Measurements from ENCODE around the gene ITPK1. TPM values are rescaled to one million over a fixed set of nuclear protein-coding genes. Genes with fewer than 3 reads are reported as not detected.
A peak's percentile ranks its signal among the peaks of the same experiment; 100 is the strongest.

ITPK1 gene
- polyA plus RNA-seq, 1 donor from 2014 or later, result 43.1 TPM

DNA sequence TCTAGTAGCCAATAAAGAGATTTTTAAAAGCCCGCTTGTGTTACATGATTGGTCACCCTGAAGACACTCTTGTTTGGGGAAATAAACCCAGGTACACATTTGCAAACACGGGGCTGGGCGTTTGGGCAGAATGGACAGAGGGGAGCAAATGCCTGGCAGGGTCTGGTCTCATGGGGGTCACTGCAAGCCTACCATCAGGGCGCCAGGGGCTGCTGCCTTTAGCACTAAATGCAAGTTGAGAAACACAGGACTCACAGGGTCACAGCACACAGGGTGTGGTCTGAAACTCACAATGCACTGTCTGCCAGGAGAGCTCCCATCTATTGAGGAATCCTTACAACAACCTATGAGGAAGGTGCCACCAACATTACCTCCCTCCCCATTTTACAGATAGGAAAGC, 130.2 kb downstream of the ITPK1 start:
- peaks cover 0 to 6% (median 5%) of the 10 kb centered on the region in 3 donors for H3K4me1 Mint-ChIP-seq
- peak overlapping the region in 1 of 4 donors; percentile 36 for H3K4me3 Mint-ChIP-seq
- no peak overlapping the region for H3K27ac Mint-ChIP-seq
- H3K27me3 Mint-ChIP-seq, result no peaks in the 10 kb centered on the region
- H3K9me3 Mint-ChIP-seq, result peaks cover 0 to 3% (median 0%) of the 10 kb centered on the region in 3 donors
- H3K36me3 Mint-ChIP-seq, result peaks cover 19% of the 10 kb centered on the region

DNA sequence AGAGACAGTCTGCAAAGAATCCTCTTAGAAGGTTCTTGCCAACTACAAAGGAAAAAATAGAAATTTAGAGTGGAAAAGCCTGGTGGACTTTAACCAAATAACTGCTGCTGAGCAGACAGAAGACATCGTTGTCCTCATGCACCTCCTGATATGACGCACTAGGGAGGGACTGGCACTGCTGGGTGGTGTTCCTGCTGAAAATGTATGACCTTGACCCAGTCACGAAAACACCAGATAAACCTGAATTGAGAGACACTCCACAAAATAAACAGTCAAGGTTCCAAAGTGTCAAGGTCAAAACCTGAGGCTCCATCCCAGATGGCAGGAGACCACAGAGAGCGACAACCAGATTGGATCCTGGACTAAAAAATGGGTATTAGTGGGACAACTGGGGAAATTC, 130.8 kb downstream of the ITPK1 start:
- peaks cover 0 to 3% (median 1%) of the 10 kb centered on the region in 3 donors for H3K9me3 Mint-ChIP-seq
- H3K36me3 Mint-ChIP-seq, result peaks cover 19% of the 10 kb centered on the region
- no peaks in the 10 kb centered on the region for H3K27me3 Mint-ChIP-seq
- peak overlapping the region in 1 of 3 donors; percentile 3 for H3K27ac Mint-ChIP-seq
- peaks cover 0 to 6% (median 5%) of the 10 kb centered on the region in 3 donors for H3K4me1 Mint-ChIP-seq
- no peak overlapping the region for H3K4me3 Mint-ChIP-seq

- no peaks in the 10 kb centered on the region for H3K27me3 Mint-ChIP-seq
- peaks cover 24% of the 10 kb centered on the region for H3K36me3 Mint-ChIP-seq
- H3K9me3 Mint-ChIP-seq, result peaks cover 2 to 8% (median 6%) of the 10 kb centered on the region in 3 donors
- H3K4me3 Mint-ChIP-seq, result no peak overlapping the region
- peak overlapping the region in 1 of 3 donors; percentile 3 for H3K27ac Mint-ChIP-seq
- H3K4me1 Mint-ChIP-seq, result peaks cover 2 to 10% (median 8%) of the 10 kb centered on the region in 3 donors
Measured at GRCh38 chr14:92984082-92984788, 131.5 kb downstream of the ITPK1 start.

DNA sequence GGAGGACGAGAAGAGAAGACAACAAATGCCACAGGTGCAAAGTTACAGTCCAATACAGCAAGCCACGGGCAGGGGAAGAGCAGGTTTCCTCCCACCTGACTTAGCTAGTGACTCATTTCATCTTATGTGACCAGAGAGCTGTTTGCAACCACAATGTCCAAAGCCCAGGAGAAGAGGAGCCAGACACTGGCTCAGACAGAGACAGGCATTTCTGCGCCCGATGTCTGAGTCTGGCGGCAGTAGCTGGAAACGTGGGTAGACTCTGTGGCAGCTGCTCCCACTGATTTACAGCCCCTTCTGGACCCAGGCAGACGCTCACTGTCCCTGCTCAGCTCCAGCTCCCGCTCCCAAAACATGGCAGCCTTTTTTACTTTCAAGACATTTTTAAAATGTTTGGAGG, 132.8 kb downstream of the ITPK1 start:
- H3K27ac Mint-ChIP-seq, result peak overlapping the region in 1 of 3 donors; percentile 59
- H3K36me3 Mint-ChIP-seq, result peaks cover 28% of the 10 kb centered on the region
- peaks cover 8 to 13% (median 10%) of the 10 kb centered on the region in 3 donors for H3K9me3 Mint-ChIP-seq
- H3K4me3 Mint-ChIP-seq, result no peak overlapping the region
- H3K4me1 Mint-ChIP-seq, result peaks cover 2 to 11% (median 8%) of the 10 kb centered on the region in 3 donors
- no peaks in the 10 kb centered on the region for H3K27me3 Mint-ChIP-seq

- peaks cover 2 to 13% (median 8%) of the 10 kb centered on the region in 3 donors for H3K4me1 Mint-ChIP-seq
- peaks cover 14 to 26% (median 18%) of the 10 kb centered on the region in 3 donors for H3K9me3 Mint-ChIP-seq
- H3K27ac Mint-ChIP-seq, result peak overlapping the region in 1 of 3 donors; percentile 53
- no peaks in the 10 kb centered on the region for H3K27me3 Mint-ChIP-seq
- H3K4me3 Mint-ChIP-seq, result no peak overlapping the region
- H3K36me3 Mint-ChIP-seq, result peaks cover 29% of the 10 kb centered on the region
Measured at GRCh38 chr14:92981726-92982125, 134.0 kb downstream of the ITPK1 start.

GRCh38 chr14:92980866-92981265, 134.9 kb downstream of the ITPK1 start:
- H3K36me3 Mint-ChIP-seq, result peaks cover 32% of the 10 kb centered on the region
- H3K4me3 Mint-ChIP-seq, result peak overlapping the region in 2 of 4 donors; percentile 37 to 73
- no peaks in the 10 kb centered on the region for H3K27me3 Mint-ChIP-seq
- H3K27ac Mint-ChIP-seq, result no peak overlapping the region
- peaks cover 2 to 9% (median 8%) of the 10 kb centered on the region in 3 donors for H3K4me1 Mint-ChIP-seq
- peaks cover 16 to 26% (median 18%) of the 10 kb centered on the region in 3 donors for H3K9me3 Mint-ChIP-seq

GRCh38 chr14:92978229-92979021, 137.3 kb downstream of the ITPK1 start:
- H3K27me3 Mint-ChIP-seq, result no peaks in the 10 kb centered on the region
- peaks cover 16 to 26% (median 18%) of the 10 kb centered on the region in 3 donors for H3K9me3 Mint-ChIP-seq

GRCh38 chr14:92976268-92976667, 139.5 kb downstream of the ITPK1 start:
- Mint-ChIP-seq H3K27me3 (no peaks in the 10 kb centered on the region), H3K36me3 (peaks cover 18% of the 10 kb centered on the region), H3K4me3 (no peak overlapping the region), H3K9me3 (peaks cover 16 to 26% (median 18%) of the 10 kb centered on the region in 3 donors), H3K27ac (no peak overlapping the region), H3K4me1 (peaks cover 2 to 8% (median 3%) of the 10 kb centered on the region in 3 donors)

More at GRCh38 chr14:92978229-92979021, 137.3 kb downstream of the ITPK1 start:
- Mint-ChIP-seq H3K4me1 (peaks cover 2 to 8% (median 2%) of the 10 kb centered on the region in 3 donors), H3K4me3 (peak overlapping the region in 1 of 4 donors; percentile 5), H3K36me3 (peaks cover 23% of the 10 kb centered on the region), H3K27ac (no peak overlapping the region)

DNA sequence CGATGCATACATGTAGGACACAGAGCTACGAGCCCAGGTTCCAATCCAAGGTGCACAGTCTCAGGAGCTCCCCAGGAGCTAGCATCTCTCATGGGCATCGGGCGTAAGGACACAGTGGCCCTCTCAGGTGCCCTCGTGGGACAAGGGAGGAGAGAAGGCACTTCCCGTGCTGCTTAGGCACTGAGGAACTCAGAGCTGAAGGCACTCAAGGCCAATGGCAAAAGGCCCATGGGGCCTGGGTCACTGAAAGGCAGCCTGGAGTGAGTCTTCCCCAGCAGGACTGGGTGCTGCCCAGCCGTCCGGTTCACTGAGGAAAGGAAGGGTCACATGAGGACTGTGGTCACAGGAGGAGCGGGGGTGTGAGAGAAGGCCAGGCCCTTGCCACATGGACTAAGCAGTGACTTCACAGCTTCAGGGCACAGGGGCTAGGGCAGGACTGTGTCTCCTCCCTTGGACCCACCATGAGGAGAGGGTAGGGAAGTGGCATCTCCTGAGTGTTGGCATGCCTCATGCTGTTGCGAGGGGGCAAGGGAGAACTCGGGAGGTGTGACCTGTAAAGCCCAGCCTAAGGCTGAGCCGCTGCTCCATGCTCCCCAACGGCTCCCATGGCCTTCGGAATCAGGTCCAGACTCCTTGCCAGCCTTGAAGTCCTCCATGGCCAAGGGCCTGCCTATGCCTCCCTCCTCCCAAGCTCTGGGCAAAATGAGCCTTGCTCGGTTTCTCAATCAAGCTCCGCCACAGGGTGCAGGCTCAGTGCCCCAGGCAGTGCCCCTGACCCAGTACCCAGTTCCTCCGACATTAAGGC, 141.0 kb downstream of the ITPK1 start:
- Mint-ChIP-seq H3K4me3 (no peak overlapping the region), H3K9me3 (peaks cover 16 to 22% (median 16%) of the 10 kb centered on the region in 3 donors), H3K4me1 (peaks cover 2 to 8% (median 5%) of the 10 kb centered on the region in 3 donors), H3K36me3 (peaks cover 17% of the 10 kb centered on the region), H3K27ac (peak overlapping the region in 1 of 3 donors; percentile 14), H3K27me3 (no peaks in the 10 kb centered on the region)

GRCh38 chr14:92973798-92974372, 141.8 kb downstream of the ITPK1 start:
- H3K4me3 Mint-ChIP-seq, result no peak overlapping the region
- peaks cover 10 to 15% (median 12%) of the 10 kb centered on the region in 3 donors for H3K9me3 Mint-ChIP-seq
- H3K4me1 Mint-ChIP-seq, result peaks cover 0 to 4% (median 3%) of the 10 kb centered on the region in 3 donors
- H3K27ac Mint-ChIP-seq, result peak overlapping the region in 1 of 3 donors; percentile 14
- H3K27me3 Mint-ChIP-seq, result no peaks in the 10 kb centered on the region
- peaks cover 12% of the 10 kb centered on the region for H3K36me3 Mint-ChIP-seq

DNA sequence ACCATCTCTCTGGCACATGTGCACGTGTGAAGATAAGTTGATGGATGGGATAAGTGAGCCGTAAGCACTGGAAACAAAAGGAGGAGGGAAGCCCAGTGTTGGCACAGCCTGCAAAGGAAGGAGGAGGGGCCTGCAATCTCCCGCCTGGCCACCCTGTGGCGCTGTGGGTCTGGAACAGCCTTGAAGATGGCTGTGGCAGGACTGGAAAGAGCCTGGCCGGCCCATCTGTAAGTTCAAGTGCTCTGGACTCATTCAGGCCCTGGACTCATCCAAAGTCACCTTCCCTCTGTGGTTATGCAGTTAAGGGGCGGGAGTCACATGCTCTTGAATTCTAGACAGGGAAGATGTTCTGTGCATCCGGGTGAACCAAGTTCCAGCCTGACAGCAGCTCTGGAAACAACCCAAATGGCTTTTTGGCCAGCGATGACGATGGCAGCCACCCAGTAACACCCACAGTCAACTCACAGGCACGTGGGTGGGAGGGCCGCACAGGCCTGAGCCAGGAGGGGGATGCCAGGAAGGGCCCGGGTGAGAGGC, 142.4 kb downstream of the ITPK1 start:
- Mint-ChIP-seq H3K27ac (peak overlapping the region in 2 of 3 donors; percentile 38 to 91), H3K36me3 (peaks cover 12% of the 10 kb centered on the region), H3K9me3 (peaks cover 10 to 15% (median 12%) of the 10 kb centered on the region in 3 donors), H3K4me3 (no peak overlapping the region), H3K27me3 (no peaks in the 10 kb centered on the region), H3K4me1 (peaks cover 0 to 5% (median 3%) of the 10 kb centered on the region in 3 donors)

DNA sequence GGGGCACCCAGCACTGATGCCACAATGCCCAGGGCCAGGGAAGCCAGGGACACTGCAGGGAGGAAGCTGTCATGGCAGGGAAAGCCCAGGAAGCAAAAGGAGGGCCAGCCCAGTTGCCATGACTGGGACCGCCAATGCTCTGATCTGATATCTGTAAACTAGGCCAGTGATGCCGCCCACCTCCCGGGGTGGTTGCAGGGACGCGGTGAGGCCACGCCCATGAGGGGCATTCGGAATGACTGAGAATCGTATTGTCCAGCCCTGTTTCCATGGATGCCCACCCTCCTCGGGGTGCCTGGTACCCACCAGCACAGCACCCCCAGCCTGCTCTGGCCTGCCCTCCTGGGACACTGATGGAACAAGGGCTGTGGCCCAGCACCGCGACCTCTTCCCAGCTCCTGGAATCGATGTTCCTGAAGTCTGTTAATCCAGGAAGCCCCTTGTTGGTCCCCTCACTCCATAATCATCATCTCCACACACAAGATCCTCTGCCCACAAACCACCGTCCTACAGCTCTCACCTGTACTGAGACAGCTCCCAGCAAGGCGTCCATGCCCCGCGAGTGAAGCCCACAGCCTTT, 144.0 kb downstream of the ITPK1 start:
- H3K36me3 Mint-ChIP-seq, result peaks cover 7% of the 10 kb centered on the region
- H3K27ac Mint-ChIP-seq, result no peak overlapping the region

GRCh38 chr14:92970271-92970670, 145.5 kb downstream of the ITPK1 start:
- peaks cover 0 to 6% (median 3%) of the 10 kb centered on the region in 3 donors for H3K9me3 Mint-ChIP-seq
- H3K4me1 Mint-ChIP-seq, result peaks cover 6 to 12% (median 7%) of the 10 kb centered on the region in 3 donors
- peaks cover 4% of the 10 kb centered on the region for H3K36me3 Mint-ChIP-seq
- H3K27ac Mint-ChIP-seq, result no peak overlapping the region
- no peaks in the 10 kb centered on the region for H3K27me3 Mint-ChIP-seq
- H3K4me3 Mint-ChIP-seq, result no peak overlapping the region

More for the DNA sequence above, 144.0 kb downstream of the ITPK1 start:
- Mint-ChIP-seq H3K4me3 (no peak overlapping the region), H3K4me1 (peaks cover 5 to 12% (median 5%) of the 10 kb centered on the region in 3 donors), H3K27me3 (no peaks in the 10 kb centered on the region), H3K9me3 (peaks cover 2 to 6% (median 3%) of the 10 kb centered on the region in 3 donors)

Data from IgD-negative memory B cell (primary cell).